Spleen (tissue), 7 donors: ENCODE results near the gene PGF.

Experiments used
- POLR2A ChIP-seq, 3 donors: fragments of 450-650 bp; IDR thresholded peaks; one replicate each; pipeline ENCODE4 v1.5.1; 2017; ENCODE audit warnings: antibody characterized with exemption in 3 of 3, mild to moderate bottlenecking in 1 of 3
- POLR2AphosphoS5 ChIP-seq, 3 donors: sonication (generic); formaldehyde crosslinking; IDR thresholded peaks; one replicate each; pipeline ENCODE4 v1.5.1; 2017; ENCODE audit warnings: antibody characterized with exemption in 3 of 3
- TF ChIP-seq, protein P1 (sequence below), 11 experiments: fragments of 200-600 bp in 7 of 11; fragments of 450-650 bp in 4 of 11; sonication (generic) in 4 of 11; IDR thresholded peaks in 8 of 11; conservative IDR thresholded peaks in 3 of 11; 1 replicate in 7 of 11; 2 replicates in 4 of 11; pipeline versions ENCODE4 v1.4.0 to v1.8.0; 2016 to 2021; ENCODE audit warnings: antibody characterized with exemption in 11 of 11, inconsistent platforms in 4 of 11, mild to moderate bottlenecking in 1 of 11
- donor health status: DM: no; HTN: no; CAD: no; lungs with moderate emphysema.
- donor health status: DM: no; HTN: no; CAD: no.
- donor health status: DM: no; HTN: no; CAD: no.

- TF ChIP-seq, protein P1, sequence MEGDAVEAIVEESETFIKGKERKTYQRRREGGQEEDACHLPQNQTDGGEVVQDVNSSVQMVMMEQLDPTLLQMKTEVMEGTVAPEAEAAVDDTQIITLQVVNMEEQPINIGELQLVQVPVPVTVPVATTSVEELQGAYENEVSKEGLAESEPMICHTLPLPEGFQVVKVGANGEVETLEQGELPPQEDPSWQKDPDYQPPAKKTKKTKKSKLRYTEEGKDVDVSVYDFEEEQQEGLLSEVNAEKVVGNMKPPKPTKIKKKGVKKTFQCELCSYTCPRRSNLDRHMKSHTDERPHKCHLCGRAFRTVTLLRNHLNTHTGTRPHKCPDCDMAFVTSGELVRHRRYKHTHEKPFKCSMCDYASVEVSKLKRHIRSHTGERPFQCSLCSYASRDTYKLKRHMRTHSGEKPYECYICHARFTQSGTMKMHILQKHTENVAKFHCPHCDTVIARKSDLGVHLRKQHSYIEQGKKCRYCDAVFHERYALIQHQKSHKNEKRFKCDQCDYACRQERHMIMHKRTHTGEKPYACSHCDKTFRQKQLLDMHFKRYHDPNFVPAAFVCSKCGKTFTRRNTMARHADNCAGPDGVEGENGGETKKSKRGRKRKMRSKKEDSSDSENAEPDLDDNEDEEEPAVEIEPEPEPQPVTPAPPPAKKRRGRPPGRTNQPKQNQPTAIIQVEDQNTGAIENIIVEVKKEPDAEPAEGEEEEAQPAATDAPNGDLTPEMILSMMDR (IDR thresholded peaks at IDR 0.05 in 8 of 11, conservative IDR thresholded peaks at IDR 0.05 in 3 of 11) = no peak
- no peak for TF ChIP-seq POLR2AphosphoS5 (IDR thresholded peaks at IDR 0.05)
- TF ChIP-seq POLR2A (IDR thresholded peaks at IDR 0.05) = no peak
These were observed 8.4 kb upstream of the PGF start for GRCh38 chr14:74963705-74964271.
